ENCODE results near the gene LMTK3. TPM values are rescaled to one million over a fixed set of nuclear protein-coding genes. Genes with fewer than 3 reads are reported as not detected.

Gene LMTK3, protein sequence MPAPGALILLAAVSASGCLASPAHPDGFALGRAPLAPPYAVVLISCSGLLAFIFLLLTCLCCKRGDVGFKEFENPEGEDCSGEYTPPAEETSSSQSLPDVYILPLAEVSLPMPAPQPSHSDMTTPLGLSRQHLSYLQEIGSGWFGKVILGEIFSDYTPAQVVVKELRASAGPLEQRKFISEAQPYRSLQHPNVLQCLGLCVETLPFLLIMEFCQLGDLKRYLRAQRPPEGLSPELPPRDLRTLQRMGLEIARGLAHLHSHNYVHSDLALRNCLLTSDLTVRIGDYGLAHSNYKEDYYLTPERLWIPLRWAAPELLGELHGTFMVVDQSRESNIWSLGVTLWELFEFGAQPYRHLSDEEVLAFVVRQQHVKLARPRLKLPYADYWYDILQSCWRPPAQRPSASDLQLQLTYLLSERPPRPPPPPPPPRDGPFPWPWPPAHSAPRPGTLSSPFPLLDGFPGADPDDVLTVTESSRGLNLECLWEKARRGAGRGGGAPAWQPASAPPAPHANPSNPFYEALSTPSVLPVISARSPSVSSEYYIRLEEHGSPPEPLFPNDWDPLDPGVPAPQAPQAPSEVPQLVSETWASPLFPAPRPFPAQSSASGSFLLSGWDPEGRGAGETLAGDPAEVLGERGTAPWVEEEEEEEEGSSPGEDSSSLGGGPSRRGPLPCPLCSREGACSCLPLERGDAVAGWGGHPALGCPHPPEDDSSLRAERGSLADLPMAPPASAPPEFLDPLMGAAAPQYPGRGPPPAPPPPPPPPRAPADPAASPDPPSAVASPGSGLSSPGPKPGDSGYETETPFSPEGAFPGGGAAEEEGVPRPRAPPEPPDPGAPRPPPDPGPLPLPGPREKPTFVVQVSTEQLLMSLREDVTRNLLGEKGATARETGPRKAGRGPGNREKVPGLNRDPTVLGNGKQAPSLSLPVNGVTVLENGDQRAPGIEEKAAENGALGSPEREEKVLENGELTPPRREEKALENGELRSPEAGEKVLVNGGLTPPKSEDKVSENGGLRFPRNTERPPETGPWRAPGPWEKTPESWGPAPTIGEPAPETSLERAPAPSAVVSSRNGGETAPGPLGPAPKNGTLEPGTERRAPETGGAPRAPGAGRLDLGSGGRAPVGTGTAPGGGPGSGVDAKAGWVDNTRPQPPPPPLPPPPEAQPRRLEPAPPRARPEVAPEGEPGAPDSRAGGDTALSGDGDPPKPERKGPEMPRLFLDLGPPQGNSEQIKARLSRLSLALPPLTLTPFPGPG (N-terminal part only)
- polyA plus RNA-seq (ENCODE audit: insufficient read length in 4 of 4), result 1 to 10 TPM; 1.7 to 3.6 (median 2.4) TPM

DNA sequence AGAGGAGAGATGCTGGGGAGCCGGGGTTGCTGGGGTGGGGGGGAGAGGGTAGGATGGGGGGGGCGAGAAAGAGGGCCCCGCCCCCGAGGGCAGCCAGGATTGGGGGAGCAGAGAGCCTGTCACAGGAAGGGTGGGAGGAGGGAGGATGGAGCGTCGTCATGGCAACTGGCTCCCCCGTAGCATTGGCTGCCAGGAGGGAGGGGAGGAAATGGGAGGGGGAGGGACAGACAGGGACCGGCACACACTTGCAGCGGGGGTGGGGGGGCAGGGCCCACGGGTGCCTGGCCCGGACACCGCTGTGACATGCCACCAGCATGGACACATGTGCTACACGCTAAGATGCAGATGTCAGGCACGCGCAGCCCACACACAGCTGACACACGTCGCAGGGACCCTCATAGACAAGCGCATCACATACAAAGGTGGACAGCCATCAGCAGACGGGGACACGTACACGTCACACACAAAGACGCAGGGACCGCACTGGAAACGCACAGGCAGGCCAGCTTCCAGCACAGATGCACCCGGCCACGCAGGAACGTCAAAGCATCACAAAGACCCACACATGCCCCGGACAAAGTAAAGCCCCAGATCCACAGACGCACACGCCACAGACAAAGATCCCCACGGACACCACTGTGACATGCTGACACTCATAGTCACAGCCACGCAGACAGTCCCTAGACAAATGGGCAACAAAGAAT lies at the start of gene LMTK3:
Gene LMTK3 (minus strand): TSS at position 36 of the 704 bp plus-strand sequence. CDS start 259 bp downstream, outside the sequence.
- DNase-seq (ENCODE audit: low read depth in 4 of 4, low spot score in 3 of 4), result no peak

DNA sequence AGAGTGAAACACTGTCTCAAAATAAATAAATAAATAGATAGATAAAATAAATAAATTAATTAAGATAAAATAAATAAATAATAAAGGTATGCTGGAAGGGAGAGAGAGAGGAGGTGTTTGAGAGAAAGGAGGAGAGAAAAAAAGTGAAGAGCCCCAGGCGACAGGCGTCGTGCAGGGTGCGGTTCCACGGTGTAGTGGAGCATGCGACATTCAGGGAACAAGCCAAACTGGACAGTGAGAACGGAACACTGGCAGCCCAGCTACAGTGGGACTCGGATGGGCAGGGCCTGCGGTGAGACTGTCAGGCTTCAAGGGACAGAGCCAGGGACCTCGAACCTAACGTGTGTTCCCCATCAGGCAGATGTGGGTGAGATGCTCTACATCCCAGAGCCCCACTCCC lies 49.8 kb upstream of the LMTK3 start:
- DNase-seq (ENCODE audit: low read depth in 4 of 4, low spot score in 3 of 4), result no peak

DNA sequence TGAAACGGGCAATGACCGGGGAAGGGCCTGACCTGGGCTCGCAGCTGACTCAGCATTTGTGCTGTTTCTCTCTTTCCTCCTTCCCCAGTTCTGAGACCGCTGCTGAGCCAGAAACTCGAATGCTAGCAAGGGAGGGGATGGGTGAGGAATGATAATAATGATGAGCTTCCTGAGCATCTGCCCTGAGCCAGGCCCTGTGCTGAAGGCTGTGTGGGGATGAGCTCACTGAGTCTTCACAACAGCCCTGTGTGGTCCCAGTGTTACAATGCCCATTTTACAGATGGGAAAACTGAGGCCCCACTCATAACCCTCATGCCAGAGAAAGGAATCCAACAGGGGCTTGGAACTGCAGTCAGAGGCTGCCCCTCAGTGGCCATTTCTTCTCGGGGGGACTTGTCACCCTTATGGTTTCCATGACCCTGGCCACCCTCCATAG lies 48.5 kb upstream of the LMTK3 start:
- no peak for DNase-seq (ENCODE audit: low read depth in 4 of 4, low spot score in 3 of 4)

DNA sequence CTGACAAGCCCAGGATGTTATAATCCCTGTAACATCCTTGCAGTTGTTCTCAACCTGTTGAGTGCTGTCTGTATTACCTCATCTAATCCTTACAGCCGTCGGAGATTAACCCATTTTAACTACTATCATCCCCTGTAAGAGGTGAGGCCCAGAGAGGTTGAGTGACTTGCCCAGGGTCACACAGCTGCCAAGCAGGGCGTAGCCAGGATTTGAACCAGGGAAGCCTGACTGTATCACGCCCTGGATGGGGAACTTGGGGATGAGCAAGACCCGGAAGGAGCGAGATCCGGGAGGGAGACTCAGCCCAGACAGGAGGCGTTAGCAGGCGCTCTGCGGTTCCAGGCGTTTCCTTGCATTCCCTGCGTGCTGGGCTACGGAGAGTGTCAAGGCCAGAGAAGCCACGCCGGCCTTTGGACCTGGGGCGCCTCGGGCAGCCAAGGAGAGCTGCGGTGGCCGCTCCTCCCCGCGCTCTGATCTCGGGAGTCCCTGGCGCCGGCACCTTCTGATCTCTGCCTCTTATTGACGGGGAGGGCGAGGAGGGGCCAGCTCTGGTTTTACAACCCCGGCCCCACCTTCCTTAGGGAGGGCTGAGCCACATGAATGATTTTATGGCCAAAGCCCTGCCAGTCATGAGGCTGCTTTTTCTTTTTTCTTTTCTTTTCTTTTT lies 46.5 kb upstream of the LMTK3 start:
- DNase-seq (ENCODE audit: low read depth in 4 of 4, low spot score in 3 of 4), result no peak

DNA sequence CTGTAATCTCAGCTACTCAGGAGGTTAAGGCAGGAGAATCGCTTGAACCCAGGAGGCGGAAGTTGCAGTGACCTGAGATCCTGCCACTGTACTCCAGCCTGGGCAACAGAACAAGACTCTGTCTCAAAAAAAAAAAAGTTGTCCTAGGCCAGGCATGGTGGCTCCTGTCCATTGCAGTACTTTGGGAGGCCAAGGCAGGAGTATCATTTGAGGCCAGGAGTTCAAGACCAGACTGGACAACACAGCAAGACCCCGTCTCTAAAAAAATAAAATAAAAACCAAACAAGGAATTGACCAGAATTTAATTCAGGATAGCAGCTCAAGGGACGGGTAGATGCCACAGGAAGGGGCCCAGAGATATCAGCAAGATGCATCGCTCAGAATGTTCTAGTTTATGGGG lies 45.2 kb upstream of the LMTK3 start:
- no peak for DNase-seq (ENCODE audit: low read depth in 4 of 4, low spot score in 3 of 4)

DNA sequence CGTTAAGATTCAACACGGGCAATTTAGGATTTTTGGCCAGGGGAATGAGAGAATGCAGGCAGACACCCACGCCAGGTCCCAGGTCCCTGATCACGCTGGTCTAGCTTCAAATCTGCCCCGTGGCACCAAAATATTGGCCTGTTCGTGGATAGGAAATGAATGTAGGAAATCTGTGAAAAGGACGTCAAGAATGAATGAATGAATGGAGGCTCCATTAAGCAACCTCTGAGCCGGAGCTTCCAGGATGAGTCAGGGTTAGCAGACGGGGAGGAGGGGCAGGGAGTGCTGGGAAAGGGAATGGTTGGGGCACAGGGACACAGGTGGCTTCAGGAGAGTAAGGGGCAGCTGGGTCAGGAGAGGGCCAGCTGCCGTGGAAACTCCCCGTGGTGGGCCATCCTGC lies 44.5 kb upstream of the LMTK3 start:
- DNase-seq (ENCODE audit: low read depth in 4 of 4, low spot score in 3 of 4), result no peak

DNA sequence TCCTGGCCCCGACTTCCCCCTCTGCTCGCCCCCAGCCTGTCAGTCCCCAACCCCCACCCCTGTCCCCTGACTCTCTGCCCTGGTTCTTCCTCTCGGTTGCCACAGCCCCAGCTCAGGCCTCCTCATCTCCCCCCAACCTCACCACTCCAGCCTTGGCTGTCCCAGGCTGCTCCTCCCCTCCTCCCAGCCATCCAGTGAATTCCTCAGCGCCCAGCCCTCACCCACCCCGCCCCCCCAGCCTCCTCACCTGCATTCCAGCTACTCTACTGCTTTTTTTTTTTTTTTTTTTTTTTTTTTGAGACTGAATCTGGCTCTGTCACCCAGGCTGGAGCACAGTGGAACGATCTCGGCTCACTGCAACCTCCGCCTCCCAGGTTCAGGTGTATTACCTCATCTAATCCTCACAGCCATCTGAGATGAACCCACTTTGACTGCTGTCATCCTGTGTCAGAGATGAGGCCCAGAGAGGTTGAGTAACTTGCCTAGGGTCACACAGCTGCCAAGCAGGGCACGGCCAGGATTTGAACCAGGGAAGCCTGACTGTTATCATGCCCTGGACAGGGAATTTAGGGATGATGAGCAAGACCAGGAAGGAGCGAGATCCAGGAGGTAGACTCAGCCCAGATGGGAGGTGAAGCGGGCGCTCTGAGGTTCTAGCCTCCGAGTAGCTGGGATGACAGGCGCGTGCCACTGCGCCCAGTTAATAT lies 42.9 kb upstream of the LMTK3 start:
- DNase-seq (ENCODE audit: low read depth in 4 of 4, low spot score in 3 of 4), result no peak

DNA sequence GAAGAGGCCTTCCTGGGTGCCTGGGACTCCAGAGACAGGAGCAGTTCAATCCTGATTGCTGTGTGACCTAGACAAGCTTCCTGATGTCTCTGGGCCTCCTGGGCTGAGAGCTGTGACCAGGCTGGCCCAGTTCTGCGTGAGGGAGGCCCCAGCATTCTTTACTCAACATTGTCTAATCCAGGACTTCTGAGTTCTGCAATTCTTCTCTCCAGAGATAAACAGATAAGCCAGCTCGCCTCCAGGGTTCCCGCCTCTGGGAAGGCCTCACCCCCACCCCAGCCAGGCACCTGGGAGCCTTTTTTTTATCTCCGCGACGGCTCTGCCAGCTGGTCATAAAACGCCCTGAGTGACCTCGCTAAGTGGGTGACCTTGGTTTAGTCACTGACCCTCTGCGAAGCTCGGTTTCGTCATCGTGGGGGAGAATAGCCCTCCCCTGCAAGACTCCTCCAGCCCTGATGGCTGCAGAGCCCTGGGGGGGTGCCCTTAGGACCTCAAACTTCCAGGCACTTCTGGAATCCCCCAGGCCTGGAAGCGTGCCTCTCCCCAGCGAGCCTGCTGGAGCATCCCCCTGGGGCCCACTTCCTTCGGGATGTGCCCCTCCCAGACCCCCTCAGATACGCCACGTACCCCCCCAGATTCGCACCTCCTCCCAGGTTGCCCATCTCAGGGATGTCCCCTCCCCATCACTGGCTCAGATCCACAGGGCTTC lies 42.2 kb upstream of the LMTK3 start:
- no peak for DNase-seq (ENCODE audit: low read depth in 4 of 4, low spot score in 3 of 4)

DNA sequence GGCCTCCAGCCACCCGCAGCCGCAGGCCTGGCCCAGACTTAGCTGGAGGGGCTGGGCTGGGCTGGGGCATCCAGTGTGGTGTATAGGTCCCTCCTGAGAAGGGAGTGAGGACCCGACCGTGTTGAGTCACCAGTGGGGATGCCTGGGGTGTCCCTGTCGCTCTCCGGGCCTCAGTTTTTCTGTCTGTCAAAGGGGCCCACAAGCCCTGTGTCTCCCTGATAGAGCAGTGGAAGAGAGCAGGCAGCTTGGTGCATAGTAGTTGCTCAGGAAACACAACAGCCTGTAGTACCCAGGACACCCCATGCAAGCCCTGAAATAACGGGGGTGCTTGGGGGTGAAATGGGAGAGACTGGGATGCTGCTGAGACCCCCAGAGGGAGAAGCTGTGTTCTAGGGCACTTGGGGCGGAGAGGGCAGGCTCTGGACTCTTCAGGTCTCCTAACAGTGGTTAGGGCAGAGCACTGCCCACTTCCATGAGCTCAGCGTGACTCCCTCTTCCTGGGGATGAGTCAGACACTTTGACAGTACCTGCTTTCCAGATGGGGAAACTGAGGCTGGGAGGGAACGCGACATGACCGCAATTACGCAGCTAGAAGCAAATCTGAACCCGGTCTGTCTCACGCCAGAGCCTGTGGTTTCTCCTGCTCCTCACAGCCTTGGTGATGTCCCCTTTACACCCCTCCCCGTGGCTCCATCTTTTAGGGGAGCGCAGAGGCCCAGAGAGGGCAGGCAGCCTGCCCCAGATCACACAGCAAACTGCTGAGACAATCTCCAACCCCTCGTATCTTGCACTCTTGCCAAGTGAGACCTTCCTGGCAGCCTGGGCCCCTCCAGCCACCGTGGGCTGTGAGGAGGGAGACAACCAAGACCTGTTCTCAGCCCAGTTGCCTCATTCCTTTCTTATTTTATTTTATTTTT lies 41.0 kb upstream of the LMTK3 start:
- DNase-seq (ENCODE audit: low read depth in 4 of 4, low spot score in 3 of 4), result no peak

DNA sequence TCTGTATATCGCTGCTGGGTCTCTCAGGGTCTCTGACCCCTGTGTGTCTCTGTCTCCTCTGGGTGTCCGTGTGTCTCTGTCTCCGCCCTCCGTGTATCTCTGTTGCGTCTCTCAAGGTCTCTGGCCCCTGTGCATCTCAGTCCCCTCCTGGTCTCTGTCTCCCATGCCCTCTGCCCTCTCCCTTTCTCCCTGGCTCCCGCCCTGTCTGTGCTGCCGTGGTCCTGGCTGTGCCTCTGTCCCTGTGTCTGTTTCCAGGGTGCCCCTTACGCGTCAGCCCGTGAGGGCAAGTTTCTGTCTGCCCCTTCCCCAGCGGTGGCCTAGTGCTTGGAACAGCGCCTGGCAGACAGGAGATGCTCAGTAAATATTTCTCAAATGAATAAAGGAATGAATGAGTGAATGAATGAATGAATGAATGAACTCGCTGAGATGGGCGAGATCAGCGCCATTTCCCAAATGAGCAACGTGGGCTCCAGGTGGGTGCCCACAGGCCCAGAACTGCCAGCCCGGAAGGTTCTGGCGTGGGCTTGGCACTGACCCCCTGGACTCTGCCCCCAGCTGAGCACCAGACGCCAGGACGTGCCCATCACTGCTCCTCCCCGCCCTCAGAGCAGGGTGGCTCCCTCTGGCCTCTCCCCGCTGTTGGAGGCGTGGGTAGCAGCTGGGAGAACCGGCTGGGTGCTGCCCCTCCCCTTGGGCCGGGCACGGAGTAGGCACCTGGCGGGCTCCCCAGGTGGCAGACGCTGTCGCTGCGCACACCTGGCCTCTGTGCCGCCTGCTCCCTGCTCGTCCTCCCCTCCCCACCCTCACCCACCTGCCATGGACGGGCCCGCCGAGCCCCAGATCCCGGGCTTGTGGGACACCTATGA lies 40.0 kb upstream of the LMTK3 start, which contains the start of gene SULT2B1:
Gene SULT2B1 (plus strand): TSS at position 736 of the 866 bp plus-strand sequence. CDS start 81 bp downstream, at position 817.
- DNase-seq (ENCODE audit: low read depth in 4 of 4, low spot score in 3 of 4), result no peak

DNA sequence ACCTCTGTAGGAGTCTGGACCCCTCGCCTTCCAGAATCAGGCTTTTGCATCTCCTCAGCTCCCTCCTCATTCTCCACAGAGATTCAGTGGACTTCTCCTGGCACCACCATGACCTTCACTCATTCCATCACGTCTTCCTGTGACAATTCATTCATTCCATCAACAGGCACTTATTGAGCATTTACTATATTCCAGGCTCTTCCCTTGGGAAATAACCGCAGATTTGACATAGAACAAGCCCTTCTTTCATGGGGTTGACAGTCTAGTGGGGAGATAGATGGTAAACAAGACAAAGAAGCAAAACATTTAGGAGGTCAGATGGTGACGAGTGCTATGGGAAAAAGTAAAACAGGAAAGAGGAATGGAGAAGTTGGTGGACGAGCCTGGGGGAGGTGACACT lies 37.7 kb upstream of the LMTK3 start:
- no peak for DNase-seq (ENCODE audit: low read depth in 4 of 4, low spot score in 3 of 4)

DNA sequence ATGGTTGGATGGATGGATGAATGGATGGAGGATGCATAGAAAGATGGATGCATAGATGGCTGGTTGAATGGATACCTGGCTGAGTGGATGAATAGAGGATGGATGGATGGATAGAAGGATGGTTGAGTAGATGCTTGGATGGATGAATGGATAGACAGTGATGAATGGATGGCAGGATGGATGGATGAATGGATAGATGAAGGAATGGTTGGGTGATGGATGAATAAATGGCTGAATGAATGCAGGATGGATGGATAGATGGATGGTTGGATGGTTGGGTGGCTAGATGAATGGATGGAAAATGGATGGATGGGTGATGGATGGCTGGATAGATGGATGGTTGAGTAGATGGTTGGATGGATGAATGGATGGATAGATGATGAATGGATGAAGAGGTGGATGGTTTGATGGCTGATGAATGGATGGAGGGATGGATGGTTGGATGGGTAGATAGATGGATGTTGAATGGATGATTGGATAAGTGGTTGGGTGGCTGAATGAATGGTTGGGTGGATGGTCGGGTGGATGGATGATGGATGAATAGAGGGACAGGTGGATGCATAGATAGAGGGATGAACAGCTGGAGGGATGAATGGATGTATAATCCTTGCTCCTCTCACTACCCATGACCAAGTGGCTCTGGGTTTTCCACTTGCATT lies 36.7 kb upstream of the LMTK3 start:
- DNase-seq (ENCODE audit: low read depth in 4 of 4, low spot score in 3 of 4), result no peak

DNA sequence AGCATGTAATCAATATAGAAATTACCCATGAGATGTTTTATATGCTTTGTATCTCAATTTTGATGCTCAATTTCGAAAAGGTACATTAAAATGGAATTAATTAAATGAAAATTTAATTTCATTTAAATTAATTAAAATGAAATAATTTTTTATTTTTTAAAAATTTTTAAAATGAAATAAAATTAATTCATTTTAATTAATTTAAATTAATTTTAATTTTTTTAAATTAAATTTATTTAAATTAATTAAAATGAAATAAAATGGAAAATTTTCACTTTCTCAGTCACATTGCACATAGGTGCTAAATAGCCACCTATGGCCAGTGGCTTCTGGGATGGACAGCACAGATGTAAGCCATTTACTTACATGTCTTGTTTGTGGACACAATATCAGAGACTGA lies 36.1 kb upstream of the LMTK3 start:
- no peak for DNase-seq (ENCODE audit: low read depth in 4 of 4, low spot score in 3 of 4)

DNA sequence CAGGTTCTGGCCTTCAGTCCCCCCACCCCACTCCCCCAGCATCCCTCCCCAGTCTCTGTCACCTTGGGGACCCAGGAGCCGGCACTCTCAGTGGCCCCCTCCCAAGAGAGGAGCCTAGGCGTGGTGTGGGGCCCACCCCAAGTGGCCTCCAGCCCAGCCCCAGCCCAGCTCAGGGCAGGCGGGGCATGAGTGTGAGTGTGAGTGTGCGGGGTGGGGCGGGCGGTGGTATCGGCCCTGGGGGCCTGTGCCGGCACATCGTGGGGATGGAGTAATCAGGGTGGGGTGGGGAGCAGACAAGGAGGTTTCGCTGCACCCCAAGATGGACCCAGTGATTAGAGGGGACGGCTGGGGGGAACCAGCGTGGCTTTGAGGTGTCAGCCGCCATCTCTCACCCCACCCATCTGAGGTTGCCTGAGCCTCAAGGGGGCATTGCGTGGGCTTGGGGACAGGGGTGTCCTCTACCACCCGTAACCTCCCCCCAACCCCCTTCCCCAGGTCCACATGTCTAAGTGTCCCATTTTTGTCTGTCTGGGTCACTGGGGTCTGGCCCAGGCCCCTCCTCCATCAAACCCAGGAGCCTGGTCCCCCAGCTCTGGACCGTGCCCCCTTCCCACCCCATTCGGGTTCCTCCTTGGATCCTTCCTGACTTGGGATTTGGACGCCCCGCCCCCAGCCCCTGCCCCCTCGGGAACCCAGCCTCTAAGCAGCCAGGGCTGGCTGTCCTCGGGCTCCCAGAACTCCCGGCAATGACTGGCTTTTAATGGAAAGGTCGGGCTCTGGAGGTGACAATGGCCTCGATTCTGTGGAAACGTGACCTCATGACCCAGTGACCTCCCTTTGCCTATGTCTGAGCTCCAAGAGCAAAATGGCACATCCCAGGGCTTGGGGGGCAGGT lies 33.5 kb upstream of the LMTK3 start:
- DNase-seq (ENCODE audit: low read depth in 4 of 4, low spot score in 3 of 4), result no peak

All from right renal pelvis (tissue), 4 donors.